ENCODE results near the gene CPSF7.

DNA sequence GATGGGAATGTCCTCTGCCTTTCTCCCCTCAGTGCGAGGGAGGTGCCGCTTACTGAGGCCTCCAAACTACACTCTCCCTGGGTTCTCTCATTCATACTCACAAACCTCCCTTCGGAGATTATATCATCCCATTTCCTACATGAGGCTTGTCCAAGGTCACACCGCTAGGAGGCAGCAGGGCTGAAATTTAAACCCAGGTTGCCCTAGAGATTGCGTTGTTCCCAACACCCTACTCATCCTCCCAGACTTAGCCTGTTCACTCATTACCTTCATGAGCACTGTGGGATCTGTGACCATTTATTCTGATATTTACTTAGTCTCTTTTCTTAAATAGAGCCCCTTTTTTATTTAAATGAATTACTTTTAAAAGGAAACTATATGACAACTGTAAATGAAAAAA, 31.2 kb upstream of the CPSF7 start:
- TF ChIP-seq, protein P1, sequence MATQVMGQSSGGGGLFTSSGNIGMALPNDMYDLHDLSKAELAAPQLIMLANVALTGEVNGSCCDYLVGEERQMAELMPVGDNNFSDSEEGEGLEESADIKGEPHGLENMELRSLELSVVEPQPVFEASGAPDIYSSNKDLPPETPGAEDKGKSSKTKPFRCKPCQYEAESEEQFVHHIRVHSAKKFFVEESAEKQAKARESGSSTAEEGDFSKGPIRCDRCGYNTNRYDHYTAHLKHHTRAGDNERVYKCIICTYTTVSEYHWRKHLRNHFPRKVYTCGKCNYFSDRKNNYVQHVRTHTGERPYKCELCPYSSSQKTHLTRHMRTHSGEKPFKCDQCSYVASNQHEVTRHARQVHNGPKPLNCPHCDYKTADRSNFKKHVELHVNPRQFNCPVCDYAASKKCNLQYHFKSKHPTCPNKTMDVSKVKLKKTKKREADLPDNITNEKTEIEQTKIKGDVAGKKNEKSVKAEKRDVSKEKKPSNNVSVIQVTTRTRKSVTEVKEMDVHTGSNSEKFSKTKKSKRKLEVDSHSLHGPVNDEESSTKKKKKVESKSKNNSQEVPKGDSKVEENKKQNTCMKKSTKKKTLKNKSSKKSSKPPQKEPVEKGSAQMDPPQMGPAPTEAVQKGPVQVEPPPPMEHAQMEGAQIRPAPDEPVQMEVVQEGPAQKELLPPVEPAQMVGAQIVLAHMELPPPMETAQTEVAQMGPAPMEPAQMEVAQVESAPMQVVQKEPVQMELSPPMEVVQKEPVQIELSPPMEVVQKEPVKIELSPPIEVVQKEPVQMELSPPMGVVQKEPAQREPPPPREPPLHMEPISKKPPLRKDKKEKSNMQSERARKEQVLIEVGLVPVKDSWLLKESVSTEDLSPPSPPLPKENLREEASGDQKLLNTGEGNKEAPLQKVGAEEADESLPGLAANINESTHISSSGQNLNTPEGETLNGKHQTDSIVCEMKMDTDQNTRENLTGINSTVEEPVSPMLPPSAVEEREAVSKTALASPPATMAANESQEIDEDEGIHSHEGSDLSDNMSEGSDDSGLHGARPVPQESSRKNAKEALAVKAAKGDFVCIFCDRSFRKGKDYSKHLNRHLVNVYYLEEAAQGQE (IDR thresholded peaks at IDR 0.05; ENCODE audit: insufficient read depth in 1 of 2, low read depth in 2 of 2, low read length in 1 of 2): no peak
- TF ChIP-seq, protein P2, sequence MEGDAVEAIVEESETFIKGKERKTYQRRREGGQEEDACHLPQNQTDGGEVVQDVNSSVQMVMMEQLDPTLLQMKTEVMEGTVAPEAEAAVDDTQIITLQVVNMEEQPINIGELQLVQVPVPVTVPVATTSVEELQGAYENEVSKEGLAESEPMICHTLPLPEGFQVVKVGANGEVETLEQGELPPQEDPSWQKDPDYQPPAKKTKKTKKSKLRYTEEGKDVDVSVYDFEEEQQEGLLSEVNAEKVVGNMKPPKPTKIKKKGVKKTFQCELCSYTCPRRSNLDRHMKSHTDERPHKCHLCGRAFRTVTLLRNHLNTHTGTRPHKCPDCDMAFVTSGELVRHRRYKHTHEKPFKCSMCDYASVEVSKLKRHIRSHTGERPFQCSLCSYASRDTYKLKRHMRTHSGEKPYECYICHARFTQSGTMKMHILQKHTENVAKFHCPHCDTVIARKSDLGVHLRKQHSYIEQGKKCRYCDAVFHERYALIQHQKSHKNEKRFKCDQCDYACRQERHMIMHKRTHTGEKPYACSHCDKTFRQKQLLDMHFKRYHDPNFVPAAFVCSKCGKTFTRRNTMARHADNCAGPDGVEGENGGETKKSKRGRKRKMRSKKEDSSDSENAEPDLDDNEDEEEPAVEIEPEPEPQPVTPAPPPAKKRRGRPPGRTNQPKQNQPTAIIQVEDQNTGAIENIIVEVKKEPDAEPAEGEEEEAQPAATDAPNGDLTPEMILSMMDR (IDR thresholded peaks at IDR 0.05): no peak
- TF ChIP-seq SIN3A (IDR thresholded peaks at IDR 0.05; ENCODE audit: borderline replicate concordance, insufficient read depth, low read depth, low read length) (no peak), POLR2AphosphoS5 (IDR thresholded peaks at IDR 0.05; ENCODE audit: low read depth, low read length) (no peak)
